NCI-H524 treated with DMSO at 0.1 percent for 48 hours (cell line): ENCODE data around the gene SYNDIG1.

Experiments used
- DNase-seq: peaks from one replicate; lab custom pipeline; 2025; lab: John Stamatoyannopoulos, UW

SYNDIG1 gene

GRCh38 chr20:24694157-24694726 is 224.8 kb downstream of the SYNDIG1 start:
- DNase-seq, result no peak

- no peak for DNase-seq
These were observed 225.5 kb downstream of the SYNDIG1 start for GRCh38 chr20:24694727-24695528.

- DNase-seq, result no peak
These were observed 226.2 kb downstream of the SYNDIG1 start for GRCh38 chr20:24695529-24696225.

GRCh38 chr20:24696396-24696795 is 227.0 kb downstream of the SYNDIG1 start:
- DNase-seq, result no peak

GRCh38 chr20:24697411-24697810 is 228.0 kb downstream of the SYNDIG1 start:
- no peak for DNase-seq

- DNase-seq, result no peak
These were observed 228.8 kb downstream of the SYNDIG1 start for GRCh38 chr20:24698189-24698588.

GRCh38 chr20:24698706-24699206 is 229.3 kb downstream of the SYNDIG1 start:
- no peak for DNase-seq

- peak; percentile 59 for DNase-seq
These were observed 230.1 kb downstream of the SYNDIG1 start for GRCh38 chr20:24699321-24700165.

GRCh38 chr20:24700166-24700860 is 230.9 kb downstream of the SYNDIG1 start:
- DNase-seq, result no peak

GRCh38 chr20:24701027-24701426 is 231.6 kb downstream of the SYNDIG1 start:
- no peak for DNase-seq

- peak; percentile 60 for DNase-seq
These were observed 232.2 kb downstream of the SYNDIG1 start for GRCh38 chr20:24701668-24702067.

- no peak for DNase-seq
These were observed 233.3 kb downstream of the SYNDIG1 start for GRCh38 chr20:24702501-24703283.

- DNase-seq, result no peak
These were observed 233.8 kb downstream of the SYNDIG1 start for GRCh38 chr20:24703284-24703610.

GRCh38 chr20:24704899-24705298 is 235.5 kb downstream of the SYNDIG1 start:
- DNase-seq, result no peak

- no peak for DNase-seq
These were observed 236.1 kb downstream of the SYNDIG1 start for GRCh38 chr20:24705486-24705885.

GRCh38 chr20:24708411-24709295 is 239.2 kb downstream of the SYNDIG1 start:
- peak; percentile 98 for DNase-seq
